DOHH2 (cell line): ENCODE results near the gene PAM.

Experiments used
- H3F3A ChIP-seq: fragments of 200-600 bp; sonication (generic), shearing (Covaris generic); 2 replicates; pipeline ENCODE4 v1.6.0; 2016; ENCODE audit warnings: antibody characterized with exemption, mild to moderate bottlenecking; ENCODE audit not compliant: control insufficient read depth, insufficient read depth
- H3K27ac ChIP-seq: fragments of 200-600 bp; sonication (generic); 2 replicates; pipeline ENCODE4 v1.5.1; 2014; ENCODE audit warnings: low read depth, mild to moderate bottlenecking, low read length, moderate library complexity
- H3K27me3 ChIP-seq: fragments of 200-600 bp; sonication (generic); 2 replicates; pipeline ENCODE4 v1.6.1; 2014; ENCODE audit warnings: mild to moderate bottlenecking, low read length, mixed read lengths; ENCODE audit not compliant: control insufficient read depth
- H3K36me3 ChIP-seq: fragments of 200-600 bp; sonication (generic); 2 replicates; pipeline ENCODE4 v1.6.1; 2014; ENCODE audit warnings: mild to moderate bottlenecking, low read length, moderate library complexity, mixed read lengths; ENCODE audit not compliant: control insufficient read depth
- H3K4me1 ChIP-seq: fragments of 200-600 bp; sonication (generic); 2 replicates; pipeline ENCODE4 v1.6.1; 2014; ENCODE audit warnings: mild to moderate bottlenecking, low read length, mixed read lengths; ENCODE audit not compliant: control insufficient read depth
- H3K4me2 ChIP-seq: fragments of 200-600 bp; sonication (generic); 2 replicates; pipeline ENCODE4 v1.6.0; 2014; ENCODE audit warnings: mild to moderate bottlenecking, low read length, moderate library complexity
- H3K4me3 ChIP-seq: fragments of 200-600 bp; sonication (generic); 2 replicates; pipeline ENCODE4 v1.5.1; 2014; ENCODE audit warnings: mild to moderate bottlenecking, low read length, mixed read lengths
- H3K79me2 ChIP-seq: fragments of 200-600 bp; sonication (generic); 2 replicates; pipeline ENCODE4 v1.6.1; 2014; ENCODE audit warnings: mild to moderate bottlenecking, low read length, mixed read lengths; ENCODE audit not compliant: control insufficient read depth
- H3K9me2 ChIP-seq: fragments of 200-600 bp; sonication (generic); replicated peaks from 2 replicates; pipeline ENCODE4 v1.6.1; 2014; ENCODE audit warnings: mild to moderate bottlenecking, low read length, mixed read lengths; ENCODE audit not compliant: control insufficient read depth
- H3K9me3 ChIP-seq: fragments of 200-600 bp; sonication (generic); 2 replicates; pipeline ENCODE4 v1.6.1; 2014; ENCODE audit warnings: antibody characterized with exemption, low read length, mixed read lengths; ENCODE audit not compliant: control insufficient read depth, insufficient read depth
- H4K20me1 ChIP-seq: fragments of 200-600 bp; sonication (generic); 2 replicates; pipeline ENCODE4 v1.6.0; 2014; ENCODE audit warnings: low read depth, mild to moderate bottlenecking, antibody characterized with exemption, low read length, moderate library complexity; ENCODE audit not compliant: control insufficient read depth, insufficient read depth
- EZH2phosphoT487 ChIP-seq: fragments of 200-600 bp; sonication (generic); IDR thresholded peaks from 2 replicates; pipeline ENCODE4 v1.6.1; 2017; ENCODE audit warnings: borderline replicate concordance, mild to moderate bottlenecking, antibody characterized with exemption, low read length, moderate library complexity, mixed read lengths
- TF ChIP-seq, protein P1 (sequence below): fragments of 200-600 bp; sonication (generic); IDR thresholded peaks from one replicate; pipeline ENCODE4 v1.5.1; 2014; ENCODE audit warnings: antibody characterized with exemption, mild to moderate bottlenecking, low read depth, low read length; ENCODE audit not compliant: poor library complexity, severe bottlenecking

The PAM gene

DNA sequence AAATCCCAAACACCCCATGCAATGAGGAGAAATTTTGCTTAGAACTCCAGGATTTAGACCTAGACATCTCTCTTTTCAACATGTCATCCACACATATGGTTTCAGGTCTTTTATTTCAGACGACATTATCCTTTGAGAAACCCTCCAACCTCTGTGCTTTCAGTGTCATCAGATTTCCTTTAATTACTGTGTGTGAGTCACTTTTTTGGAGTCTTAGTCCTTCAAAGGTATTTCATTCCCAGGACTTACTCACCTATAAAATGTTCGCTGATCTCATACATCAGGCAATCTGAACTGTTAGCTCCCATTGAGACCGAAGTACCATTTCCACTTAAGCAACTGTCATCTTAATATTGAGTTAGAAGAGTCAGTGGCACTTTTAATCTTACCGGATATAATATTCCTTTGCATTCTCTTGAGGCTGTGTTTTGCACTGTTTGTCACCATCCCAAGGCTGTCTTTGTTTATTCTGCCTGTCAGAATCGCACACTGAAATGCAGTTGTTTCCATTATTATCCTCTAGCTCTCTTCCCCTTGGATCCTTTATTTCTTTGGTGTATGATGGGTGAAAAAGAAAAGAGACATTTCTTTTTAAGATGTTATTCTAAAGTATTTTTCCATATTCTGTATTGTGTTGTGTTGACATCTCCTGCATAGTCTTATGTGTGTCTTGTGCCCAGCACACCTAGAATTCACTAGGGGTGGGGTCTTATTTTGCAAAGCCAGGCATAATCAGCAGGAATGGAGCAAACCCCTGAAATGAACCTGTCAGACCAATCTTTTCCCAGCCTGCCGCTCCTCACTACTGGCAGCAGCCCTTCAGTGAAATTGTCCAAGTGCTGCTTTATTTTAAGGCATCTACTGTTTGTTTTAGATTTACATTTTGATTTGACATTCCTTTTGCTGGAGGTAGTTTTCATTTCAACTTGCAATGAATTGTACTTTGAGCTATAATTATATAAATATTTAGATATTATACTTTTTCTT lies 155.4 kb downstream of the PAM start:
- TF ChIP-seq, protein P1, sequence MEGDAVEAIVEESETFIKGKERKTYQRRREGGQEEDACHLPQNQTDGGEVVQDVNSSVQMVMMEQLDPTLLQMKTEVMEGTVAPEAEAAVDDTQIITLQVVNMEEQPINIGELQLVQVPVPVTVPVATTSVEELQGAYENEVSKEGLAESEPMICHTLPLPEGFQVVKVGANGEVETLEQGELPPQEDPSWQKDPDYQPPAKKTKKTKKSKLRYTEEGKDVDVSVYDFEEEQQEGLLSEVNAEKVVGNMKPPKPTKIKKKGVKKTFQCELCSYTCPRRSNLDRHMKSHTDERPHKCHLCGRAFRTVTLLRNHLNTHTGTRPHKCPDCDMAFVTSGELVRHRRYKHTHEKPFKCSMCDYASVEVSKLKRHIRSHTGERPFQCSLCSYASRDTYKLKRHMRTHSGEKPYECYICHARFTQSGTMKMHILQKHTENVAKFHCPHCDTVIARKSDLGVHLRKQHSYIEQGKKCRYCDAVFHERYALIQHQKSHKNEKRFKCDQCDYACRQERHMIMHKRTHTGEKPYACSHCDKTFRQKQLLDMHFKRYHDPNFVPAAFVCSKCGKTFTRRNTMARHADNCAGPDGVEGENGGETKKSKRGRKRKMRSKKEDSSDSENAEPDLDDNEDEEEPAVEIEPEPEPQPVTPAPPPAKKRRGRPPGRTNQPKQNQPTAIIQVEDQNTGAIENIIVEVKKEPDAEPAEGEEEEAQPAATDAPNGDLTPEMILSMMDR, result no peak
- TF ChIP-seq EZH2phosphoT487, result no peak
- no peak overlapping the region for H3K27ac ChIP-seq
- no peaks in the 10 kb centered on the region for H3K79me2 ChIP-seq

DNA sequence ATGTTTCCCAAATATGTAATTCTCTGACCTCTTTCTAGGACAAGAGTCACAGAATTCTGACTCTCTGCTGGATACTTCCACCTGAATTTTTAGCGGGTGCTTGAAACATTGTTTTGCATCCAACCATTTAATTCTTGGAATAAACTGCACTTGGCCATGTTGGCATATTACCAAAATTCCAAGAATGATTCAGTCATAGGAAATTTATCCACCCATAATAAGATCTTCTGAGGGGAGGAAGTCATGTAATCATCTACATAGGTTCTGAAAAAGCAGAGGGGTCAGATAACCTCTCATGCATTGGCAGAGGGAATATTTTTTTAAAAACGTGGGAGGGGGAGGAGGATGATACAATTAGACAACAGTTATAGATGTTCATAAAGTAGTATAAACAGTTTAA lies 156.9 kb downstream of the PAM start:
- Histone ChIP-seq H4K20me1 (no peaks in the 10 kb centered on the region), H3K9me2 (no peaks in the 10 kb centered on the region), H3K9me3 (no peaks in the 10 kb centered on the region), H3K4me3 (no peak overlapping the region), H3K4me2 (no peak overlapping the region), H3K4me1 (no peaks in the 10 kb centered on the region), H3K36me3 (no peaks in the 10 kb centered on the region), H3K27me3 (no peaks in the 10 kb centered on the region), H3K27ac (no peak overlapping the region), H3F3A (no peaks in the 10 kb centered on the region), H3K79me2 (no peaks in the 10 kb centered on the region)
- no peak for TF ChIP-seq EZH2phosphoT487
- TF ChIP-seq, protein P1, result no peak

More for the DNA sequence above, 155.4 kb downstream of the PAM start:
- no peak overlapping the region for H3K4me3 ChIP-seq
- no peaks in the 10 kb centered on the region for H3K4me1 ChIP-seq
- H3K27me3 ChIP-seq, result no peaks in the 10 kb centered on the region
- H4K20me1 ChIP-seq, result no peaks in the 10 kb centered on the region
- H3K9me2 ChIP-seq, result no peaks in the 10 kb centered on the region
- H3K36me3 ChIP-seq, result no peaks in the 10 kb centered on the region
- no peaks in the 10 kb centered on the region for H3K9me3 ChIP-seq
- H3K4me2 ChIP-seq, result no peak overlapping the region
- no peaks in the 10 kb centered on the region for H3F3A ChIP-seq

DNA sequence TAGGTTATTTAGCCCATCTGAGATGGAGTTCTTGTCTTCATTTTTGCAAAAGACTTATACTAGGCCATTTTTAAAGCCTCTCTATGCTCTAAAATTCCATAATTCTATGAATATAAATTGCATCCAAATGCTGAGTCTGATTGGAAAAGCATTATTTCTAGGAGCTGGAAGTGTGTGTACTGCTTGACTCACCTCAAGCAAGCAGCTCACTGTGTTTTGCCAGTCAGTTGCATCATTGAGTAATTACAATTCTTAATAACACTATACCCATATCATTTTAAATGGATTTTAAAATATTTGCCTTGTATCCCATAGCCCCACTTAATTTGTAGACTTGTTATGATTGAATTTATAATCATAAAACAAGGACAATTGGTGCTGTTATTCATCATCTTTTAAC lies 161.0 kb downstream of the PAM start:
- no peaks in the 10 kb centered on the region for H3K79me2 ChIP-seq
- no peaks in the 10 kb centered on the region for H3K36me3 ChIP-seq
- H3F3A ChIP-seq, result no peaks in the 10 kb centered on the region
- TF ChIP-seq EZH2phosphoT487, result no peak
- no peak overlapping the region for H3K4me2 ChIP-seq
- no peaks in the 10 kb centered on the region for H3K4me1 ChIP-seq
- H3K9me3 ChIP-seq, result no peaks in the 10 kb centered on the region
- no peaks in the 10 kb centered on the region for H3K27me3 ChIP-seq
- no peak overlapping the region for H3K4me3 ChIP-seq
- H4K20me1 ChIP-seq, result no peaks in the 10 kb centered on the region
- no peak overlapping the region for H3K27ac ChIP-seq
- no peaks in the 10 kb centered on the region for H3K9me2 ChIP-seq

DNA sequence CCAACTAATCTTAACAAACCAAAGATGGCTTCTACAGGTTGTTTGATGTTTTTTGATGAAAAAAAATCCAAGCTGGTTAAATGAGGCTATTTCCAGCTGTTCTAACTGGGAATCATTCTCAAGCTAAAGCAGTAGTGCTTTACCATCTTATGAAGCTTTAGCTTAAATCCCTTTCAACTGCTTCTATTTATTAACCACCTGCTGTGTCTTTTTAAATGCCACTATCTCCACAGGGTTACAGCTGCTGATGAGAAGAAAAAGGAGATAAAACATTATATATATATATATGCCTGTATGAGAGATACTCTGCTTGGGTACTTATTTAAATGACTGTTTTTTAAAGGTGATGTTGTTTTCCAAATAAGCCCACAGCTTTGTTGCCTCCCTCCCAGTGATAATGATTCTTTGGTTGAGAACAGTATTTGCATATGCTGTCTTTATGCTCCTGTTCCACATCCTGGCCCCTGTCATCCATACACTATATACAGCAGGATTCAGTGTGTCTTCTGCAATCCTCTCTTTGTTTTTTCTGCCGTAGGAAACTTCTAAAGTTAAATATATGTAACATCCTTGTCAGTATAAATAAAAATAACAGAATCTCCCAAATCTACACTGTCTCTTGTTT lies 164.0 kb downstream of the PAM start:
- Histone ChIP-seq H3K9me2 (no peaks in the 10 kb centered on the region), H3K36me3 (no peaks in the 10 kb centered on the region), H4K20me1 (no peaks in the 10 kb centered on the region), H3K4me2 (no peak overlapping the region), H3K4me1 (no peaks in the 10 kb centered on the region), H3K79me2 (no peaks in the 10 kb centered on the region), H3K4me3 (no peak overlapping the region), H3K27ac (no peak overlapping the region), H3F3A (no peaks in the 10 kb centered on the region), H3K9me3 (no peaks in the 10 kb centered on the region), H3K27me3 (no peaks in the 10 kb centered on the region)
- TF ChIP-seq, protein P1, result no peak
- TF ChIP-seq EZH2phosphoT487, result no peak
